ENCODE data around the gene MSI2. TPM values are rescaled to one million over a fixed set of nuclear protein-coding genes. Genes with fewer than 3 reads are reported as not detected.

Gene MSI2
- total RNA-seq, 1 donor from 2014 or later = 178 TPM

- intact Hi-C loops (cut with micrococcal nuclease) = no loop called here
Measured at GRCh38 chr17:57585341-57586195, 329.2 kb downstream of the MSI2 start.

GRCh38 chr17:57586196-57586740, 329.9 kb downstream of the MSI2 start:
- intact Hi-C loops (cut with micrococcal nuclease) = no loop called here

- intact Hi-C loops (cut with micrococcal nuclease) = no loop called here
Measured at GRCh38 chr17:57586742-57587141, 330.4 kb downstream of the MSI2 start.

- intact Hi-C loops (cut with micrococcal nuclease) = no loop called here
Measured at GRCh38 chr17:57587193-57587969, 331.1 kb downstream of the MSI2 start.

GRCh38 chr17:57588086-57588485, 331.8 kb downstream of the MSI2 start:
- intact Hi-C loops (cut with micrococcal nuclease) = no loop called here

GRCh38 chr17:57589151-57590034, 333.1 kb downstream of the MSI2 start:
- intact Hi-C loops (cut with micrococcal nuclease) = loop anchor here (10.0 kb wide), 1 partner anchor 455 kb away; no protein-coding TSS in a partner anchor

- intact Hi-C loops (cut with micrococcal nuclease) = loop anchor here (10.0 kb wide), 1 partner anchor 459 kb away; no protein-coding TSS in a partner anchor
Measured at GRCh38 chr17:57593739-57594462, 337.6 kb downstream of the MSI2 start.

GRCh38 chr17:57594767-57595166, 338.4 kb downstream of the MSI2 start:
- intact Hi-C loops (cut with micrococcal nuclease) = loop anchor here (5.0 to 10.0 kb wide), 2 partner anchors 238 to 460 kb away; no protein-coding TSS in a partner anchor

- intact Hi-C loops (cut with micrococcal nuclease) = loop anchor here (5.0 to 10.0 kb wide), 2 partner anchors 237 to 461 kb away; no protein-coding TSS in a partner anchor
Measured at GRCh38 chr17:57595426-57595825, 339.1 kb downstream of the MSI2 start.

- intact Hi-C loops (cut with micrococcal nuclease) = loop anchor here (5.0 to 10.0 kb wide), 2 partner anchors 236 to 461 kb away; no protein-coding TSS in a partner anchor
Measured at GRCh38 chr17:57595947-57596695, 339.8 kb downstream of the MSI2 start.

GRCh38 chr17:57597101-57597500, 340.8 kb downstream of the MSI2 start:
- intact Hi-C loops (cut with micrococcal nuclease) = loop anchor here (5.0 to 10.0 kb wide), 2 partner anchors 235 to 462 kb away; no protein-coding TSS in a partner anchor

- intact Hi-C loops (cut with micrococcal nuclease) = loop anchor here (2.0 to 10.0 kb wide), 4 partner anchors 143 to 463 kb away; partner anchors contain the start of gene SRSF1
Measured at GRCh38 chr17:57597531-57598453, 341.5 kb downstream of the MSI2 start.

GRCh38 chr17:57599271-57600045, 343.1 kb downstream of the MSI2 start:
- intact Hi-C loops (cut with micrococcal nuclease) = loop anchor here (1.0 to 10.0 kb wide), 8 partner anchors 73 to 465 kb away; partner anchors contain the start of gene SRSF1

- intact Hi-C loops (cut with micrococcal nuclease) = loop anchor here (5.0 kb wide), 3 partner anchors 138 to 358 kb away; no protein-coding TSS in a partner anchor
Measured at GRCh38 chr17:57600074-57600473, 343.8 kb downstream of the MSI2 start.

GRCh38 chr17:57601143-57601735, 344.9 kb downstream of the MSI2 start:
- intact Hi-C loops (cut with micrococcal nuclease) = loop anchor here (5.0 kb wide), 3 partner anchors 139 to 359 kb away; no protein-coding TSS in a partner anchor

GRCh38 chr17:57602896-57603295, 346.6 kb downstream of the MSI2 start:
- intact Hi-C loops (cut with micrococcal nuclease) = loop anchor here (5.0 kb wide), 3 partner anchors 141 to 361 kb away; no protein-coding TSS in a partner anchor

Data from T-helper 1 cell treated with Interleukin-12 subunit alpha and Interleukin-12 subunit beta and Interleukin-4 antibody, amounts not matched to agents 30 ng/mL and 1 ng/mL, for 36 hours (primary cell).